ENCODE data around the gene ATRN.
"Not testable (repeated sequence)": the region's sequence is repeated elsewhere in the genome, so short reads cannot be mapped to it uniquely, and the experiment has no call there.

Gene ATRN

GRCh38 chr20:3470627-3471396 lies at the start of gene ATRN:
Gene ATRN, plus strand, starts transcription at chr20:3471018. Its CDS starts 90 bp downstream, at chr20:3471108.
- peak; percentile 79 for DNase-seq (ENCODE audit: low spot score)

- no peak for DNase-seq (ENCODE audit: low spot score)
Observed at GRCh38 chr20:3421985-3422384, 48.8 kb upstream of the ATRN start.

- no peak for DNase-seq (ENCODE audit: low spot score)
Observed at GRCh38 chr20:3423126-3423525, 47.7 kb upstream of the ATRN start.

- DNase-seq (ENCODE audit: low spot score), result not testable (repeated sequence)
Observed at GRCh38 chr20:3426766-3427165, 44.1 kb upstream of the ATRN start.

- no peak for DNase-seq (ENCODE audit: low spot score)
Observed at GRCh38 chr20:3430376-3431069, 40.3 kb upstream of the ATRN start.

GRCh38 chr20:3431109-3431508 lies 39.7 kb upstream of the ATRN start:
- no peak for DNase-seq (ENCODE audit: low spot score)

GRCh38 chr20:3432844-3433243 lies 38.0 kb upstream of the ATRN start:
- no peak for DNase-seq (ENCODE audit: low spot score)

GRCh38 chr20:3433744-3434143 lies 37.1 kb upstream of the ATRN start:
- DNase-seq (ENCODE audit: low spot score), result no peak

- DNase-seq (ENCODE audit: low spot score), result no peak
Observed at GRCh38 chr20:3434232-3434631, 36.6 kb upstream of the ATRN start.

GRCh38 chr20:3436864-3437574 lies 33.8 kb upstream of the ATRN start:
- DNase-seq (ENCODE audit: low spot score), result no peak

- DNase-seq (ENCODE audit: low spot score), result no peak
Observed at GRCh38 chr20:3446779-3447178, 24.0 kb upstream of the ATRN start.

- DNase-seq (ENCODE audit: low spot score), result no peak
Observed at GRCh38 chr20:3447321-3447720, 23.5 kb upstream of the ATRN start.

- DNase-seq (ENCODE audit: low spot score), result no peak
Observed at GRCh38 chr20:3449319-3449718, 21.5 kb upstream of the ATRN start.

GRCh38 chr20:3452136-3452535 lies 18.7 kb upstream of the ATRN start:
- no peak for DNase-seq (ENCODE audit: low spot score)

GRCh38 chr20:3452690-3453089 lies 18.1 kb upstream of the ATRN start:
- DNase-seq (ENCODE audit: low spot score), result no peak

- DNase-seq (ENCODE audit: low spot score), result no peak
Observed at GRCh38 chr20:3454831-3455230, 16.0 kb upstream of the ATRN start.

- no peak for DNase-seq (ENCODE audit: low spot score)
Observed at GRCh38 chr20:3456648-3457047, 14.2 kb upstream of the ATRN start.

- DNase-seq (ENCODE audit: low spot score), result no peak
Observed at GRCh38 chr20:3459881-3460307, 10.9 kb upstream of the ATRN start.

GRCh38 chr20:3461211-3461771 lies 9.5 kb upstream of the ATRN start:
- DNase-seq (ENCODE audit: low spot score), result no peak

- no peak for DNase-seq (ENCODE audit: low spot score)
Observed at GRCh38 chr20:3461911-3462677, 8.7 kb upstream of the ATRN start.

GRCh38 chr20:3464166-3464565 lies 6.7 kb upstream of the ATRN start:
- DNase-seq (ENCODE audit: low spot score), result no peak

- DNase-seq (ENCODE audit: low spot score), result no peak
Observed at GRCh38 chr20:3465301-3465700, 5.5 kb upstream of the ATRN start.

Measured in cerebellar cortex (tissue), 1 donor.